ENCODE data around the gene LRRC28. TPM values are rescaled to one million over a fixed set of nuclear protein-coding genes. Genes with fewer than 3 reads are reported as not detected.

Gene LRRC28
- total RNA-seq, 1 experiment from 2014 or later = 28.4 TPM

- no peak for TF ChIP-seq EZH2 (IDR thresholded peaks at IDR 0.05; ENCODE audit: borderline replicate concordance, low read depth, low read length, poor library complexity, severe bottlenecking)
- no peak for TF ChIP-seq CTCF (conservative IDR thresholded peaks at IDR 0.05; ENCODE audit: low read depth, low read length)
- Histone ChIP-seq H3K27ac (ENCODE audit: low read depth, low read length, poor library complexity, severe bottlenecking) (no peak overlapping the region), H3K27me3 (replicated peaks; ENCODE audit: insufficient read depth, low read depth, low read length, poor library complexity) (no peaks in the 10 kb centered on the region), H3K36me3 (ENCODE audit: insufficient read depth, low read length, poor library complexity, severe bottlenecking) (no peaks in the 10 kb centered on the region), H3K9me3 (ENCODE audit: low read depth, low read length, poor library complexity, severe bottlenecking) (no peaks in the 10 kb centered on the region), H3K4me3 (ENCODE audit: low read depth, low read length, poor library complexity, severe bottlenecking) (no peak overlapping the region), H3K4me1 (ENCODE audit: insufficient read depth, low read length, poor library complexity, severe bottlenecking) (peaks cover 12% of the 10 kb centered on the region)
- ChIA-PET POLR2A (ENCODE audit: low non-redundant PET) (no interaction called here), CTCF (no interaction called here)
- BruUV-seq (replicated peaks) = no TSS peak
- DNase-seq (ENCODE audit: low spot score) = no peak
- intact Hi-C loops (cut with micrococcal nuclease; ENCODE audit: unreplicated experiment) = no loop called here
These were observed 183.3 kb downstream of the LRRC28 start for GRCh38 chr15:99434506-99435112.

GRCh38 chr15:99435113-99435695, 183.9 kb downstream of the LRRC28 start:
- no peak overlapping the region for H3K4me3 ChIP-seq (ENCODE audit: low read depth, low read length, poor library complexity, severe bottlenecking)
- no TSS peak for BruUV-seq (replicated peaks)
- POLR2A ChIA-PET (ENCODE audit: low non-redundant PET) = no interaction called here
- no peak overlapping the region for H3K27ac ChIP-seq (ENCODE audit: low read depth, low read length, poor library complexity, severe bottlenecking)
- intact Hi-C loops (cut with micrococcal nuclease; ENCODE audit: unreplicated experiment) = no loop called here
- CTCF ChIA-PET = no interaction called here
- TF ChIP-seq EZH2 (IDR thresholded peaks at IDR 0.05; ENCODE audit: borderline replicate concordance, low read depth, low read length, poor library complexity, severe bottlenecking) (no peak), CTCF (conservative IDR thresholded peaks at IDR 0.05; ENCODE audit: low read depth, low read length) (no peak)
- H3K27me3 ChIP-seq (replicated peaks; ENCODE audit: insufficient read depth, low read depth, low read length, poor library complexity) = no peaks in the 10 kb centered on the region
- no peak for DNase-seq (ENCODE audit: low spot score)
- H3K4me1 ChIP-seq (ENCODE audit: insufficient read depth, low read length, poor library complexity, severe bottlenecking) = peaks cover 12% of the 10 kb centered on the region
- H3K36me3 ChIP-seq (ENCODE audit: insufficient read depth, low read length, poor library complexity, severe bottlenecking) = no peaks in the 10 kb centered on the region
- H3K9me3 ChIP-seq (ENCODE audit: low read depth, low read length, poor library complexity, severe bottlenecking) = no peaks in the 10 kb centered on the region

- no TSS peak for BruUV-seq (replicated peaks)
- no peak overlapping the region for H3K27ac ChIP-seq (ENCODE audit: low read depth, low read length, poor library complexity, severe bottlenecking)
- H3K4me3 ChIP-seq (ENCODE audit: low read depth, low read length, poor library complexity, severe bottlenecking) = no peak overlapping the region
- POLR2A ChIA-PET (ENCODE audit: low non-redundant PET) = no interaction called here
- TF ChIP-seq CTCF (conservative IDR thresholded peaks at IDR 0.05; ENCODE audit: low read depth, low read length) = no peak
- TF ChIP-seq EZH2 (IDR thresholded peaks at IDR 0.05; ENCODE audit: borderline replicate concordance, low read depth, low read length, poor library complexity, severe bottlenecking) = no peak
- CTCF ChIA-PET = no interaction called here
- peaks cover 12% of the 10 kb centered on the region for H3K4me1 ChIP-seq (ENCODE audit: insufficient read depth, low read length, poor library complexity, severe bottlenecking)
- no peaks in the 10 kb centered on the region for H3K36me3 ChIP-seq (ENCODE audit: insufficient read depth, low read length, poor library complexity, severe bottlenecking)
- no peak for DNase-seq (ENCODE audit: low spot score)
- intact Hi-C loops (cut with micrococcal nuclease; ENCODE audit: unreplicated experiment) = no loop called here
- H3K9me3 ChIP-seq (ENCODE audit: low read depth, low read length, poor library complexity, severe bottlenecking) = no peaks in the 10 kb centered on the region
- no peaks in the 10 kb centered on the region for H3K27me3 ChIP-seq (replicated peaks; ENCODE audit: insufficient read depth, low read depth, low read length, poor library complexity)
These were observed 184.7 kb downstream of the LRRC28 start for GRCh38 chr15:99435877-99436541.
